HepG2 (cell line): ENCODE results near the gene CYP26B1. TPM values are rescaled to one million over a fixed set of nuclear protein-coding genes. Genes with fewer than 3 reads are reported as not detected.

Source experiments
- ATAC-seq: fragments of 200-7000 bp; cut with Tn5 transposase; 3 replicates; pipeline ENCODE4 v1.9.1; 2020; ENCODE audit warnings: mild to moderate bottlenecking, moderate library complexity
- BruUV-seq: library from RNA; stranded (reverse); fragments of 400-500 nt; replicated peaks from 2 replicates; lab custom pipeline; 2021; lab: Mats Ljungman, UMichigan
- CTCF ChIA-PET: fragments of 300-600 bp; formaldehyde crosslinking; extraction: SDS; loops from one replicate; lab custom pipeline; 2021; ENCODE audit warnings: low total read pairs, inconsistent platforms, low intra/inter-chr PET ratio; lab: Yijun Ruan, JAX
- POLR2A ChIA-PET: fragments of 350-600 bp; sonication (Branson Sonifier 250); formaldehyde crosslinking; loops from one replicate; lab custom pipeline; 2020; ENCODE audit warnings: antibody characterized with exemption, inconsistent platforms; lab: Yijun Ruan, JAX
- DNase-seq: peaks from one replicate; pipeline ENCODE4 v3.0.0-alpha.2; 2015; ENCODE audit warnings: low spot score
- FAIRE-seq: peaks from 3 replicates; lab custom pipeline; 2011; peaks lifted over from hg19 to GRCh38; lab: Jason Lieb, UNC
- H2AFZ ChIP-seq: one replicate; pipeline ENCODE4 v1.6.1; 2011; ENCODE audit warnings: low read length, inconsistent platforms
- H3K27ac ChIP-seq: fragments of 300-600 bp; 3 replicates; pipeline ENCODE4 v1.8.0; 2011; ENCODE audit warnings: mixed run types, mild to moderate bottlenecking, mixed read lengths, low read length, inconsistent platforms; ENCODE audit not compliant: insufficient read depth; ENCODE audit errors: extremely low read length
- H3K27me3 ChIP-seq, 2 experiments: fragments of 200-600 bp in 1 of 2; 2 replicates in 1 of 2; 3 replicates in 1 of 2; pipeline versions ENCODE4 v1.6.0 to v1.8.0; 2011; ENCODE audit warnings: low read length in 2 of 2, mild to moderate bottlenecking in 2 of 2, moderate library complexity in 2 of 2, inconsistent platforms in 1 of 2; ENCODE audit not compliant: insufficient read depth in 2 of 2, control insufficient read depth in 1 of 2
- H3K36me3 ChIP-seq, 2 experiments: fragments of 200-600 bp in 1 of 2; replicated peaks in 1 of 2; 2 replicates in 1 of 2; 3 replicates in 1 of 2; pipeline versions ENCODE4 v1.5.1 to v1.8.0; 2011; ENCODE audit warnings: low read length in 2 of 2, inconsistent platforms in 1 of 2; ENCODE audit not compliant: insufficient read depth in 2 of 2, control insufficient read depth in 1 of 2
- H3K4me1 ChIP-seq: 2 replicates; pipeline ENCODE4 v1.5.1; 2012; ENCODE audit warnings: low read length, inconsistent platforms; ENCODE audit not compliant: insufficient read depth
- H3K4me2 ChIP-seq: 2 replicates; pipeline ENCODE4 v1.6.0; 2011; ENCODE audit warnings: low read depth, low read length, inconsistent platforms
- H3K4me3 ChIP-seq, 3 experiments: fragments of 200-600 bp in 1 of 3; sonication (generic), shearing (Covaris generic) in 1 of 3; replicated peaks in 1 of 3; 2 replicates each; pipeline ENCODE4 v1.5.1; 2011 to 2016; ENCODE audit warnings: low read length in 3 of 3, inconsistent platforms in 2 of 3, low read depth in 2 of 3, mild to moderate bottlenecking in 2 of 3, control low read depth in 1 of 3, mixed read lengths in 1 of 3; ENCODE audit not compliant: insufficient read depth in 1 of 3
- H3K79me2 ChIP-seq: one replicate; pipeline ENCODE4 v1.6.1; 2011; ENCODE audit warnings: low read length, inconsistent platforms; ENCODE audit not compliant: insufficient read depth
- H3K9ac ChIP-seq: 2 replicates; pipeline ENCODE4 v1.6.0; 2011; ENCODE audit warnings: mild to moderate bottlenecking, low read depth, low read length, inconsistent platforms; ENCODE audit not compliant: insufficient read depth
- H3K9me3 ChIP-seq: 2 replicates; pipeline ENCODE4 v1.5.1; 2012; ENCODE audit warnings: mild to moderate bottlenecking, low read length
- H4K20me1 ChIP-seq: 2 replicates; pipeline ENCODE4 v1.6.0; 2011; ENCODE audit warnings: inconsistent platforms, mild to moderate bottlenecking, low read length, moderate library complexity; ENCODE audit not compliant: insufficient read depth
- DMAP1 ChIP-seq: IDR thresholded peaks from 2 replicates; pipeline ENCODE4 v1.6.1; 2016
- DMTF1 ChIP-seq: sonication (generic); formaldehyde crosslinking; IDR thresholded peaks from 2 replicates; pipeline ENCODE4 v1.4.0; 2020; ENCODE audit warnings: mild to moderate bottlenecking, missing genetic modification reagents
- FOXP1 ChIP-seq, 2 experiments: fragments of 450-650 bp in 1 of 2; IDR thresholded peaks; 2 replicates each; pipeline ENCODE4 v1.6.1; 2017 to 2018; ENCODE audit warnings: antibody characterized with exemption in 1 of 2
- HNRNPL ChIP-seq: fragments of 200-400 bp; formaldehyde crosslinking; IDR thresholded peaks from 2 replicates; pipeline ENCODE4 v1.6.1; 2017; ENCODE audit warnings: mild to moderate bottlenecking, low read depth, low read length
- KDM5B ChIP-seq: sonication (generic); formaldehyde crosslinking; IDR thresholded peaks from 2 replicates; pipeline ENCODE4 v1.4.0; 2020; ENCODE audit warnings: missing genetic modification reagents, mild to moderate bottlenecking, borderline replicate concordance
- MAFG ChIP-seq: sonication (generic); formaldehyde crosslinking; IDR thresholded peaks from 2 replicates; pipeline ENCODE4 v1.5.1; 2020; ENCODE audit warnings: mild to moderate bottlenecking, missing genetic modification reagents
- TCF12 ChIP-seq, 2 experiments: fragments of 450-650 bp in 1 of 2; sonication (generic) in 1 of 2; formaldehyde crosslinking in 1 of 2; IDR thresholded peaks; 2 replicates each; pipeline versions ENCODE4 v1.6.1 to v1.8.0; 2017 to 2022; ENCODE audit warnings: antibody characterized with exemption in 1 of 2, mild to moderate bottlenecking in 1 of 2, missing genetic modification reagents in 1 of 2, moderate library complexity in 1 of 2
- ZBTB1 ChIP-seq: sonication (generic); formaldehyde crosslinking; IDR thresholded peaks from 2 replicates; pipeline ENCODE4 v1.4.0; 2020; ENCODE audit warnings: missing genetic modification reagents, borderline replicate concordance
- ZBTB8A ChIP-seq: sonication (generic); formaldehyde crosslinking; IDR thresholded peaks from 2 replicates; pipeline ENCODE4 v1.4.0; 2020; ENCODE audit warnings: mild to moderate bottlenecking, low read depth, missing genetic modification reagents, borderline replicate concordance
- ZNF83 ChIP-seq: sonication (generic); formaldehyde crosslinking; IDR thresholded peaks from 2 replicates; pipeline ENCODE4 v1.4.0; 2020; ENCODE audit warnings: missing genetic modification reagents, mild to moderate bottlenecking, borderline replicate concordance
- WGBS: methylation state at CpG from one replicate; pipeline ENCODE4 v1.1.6; 2017; ENCODE audit warnings: low lambda C conversion rate; 5-methylcytosine and 5-hydroxymethylcytosine counted together
- in situ Hi-C: cut with HindIII; loops from 2 replicates; pipeline ENCODE4 v1.10.0; 2017; ENCODE audit warnings: low pct_unique_long_range_greater_than_20kb; ENCODE audit not compliant: extremely low pct_ligation_motif_present
- intact Hi-C: fragments of 100-400 bp; cut with micrococcal nuclease; formaldehyde crosslinking; loops from one replicate; pipeline ENCODE4 v1.10.0; 2022; ENCODE audit not compliant: unreplicated experiment
- polyA plus RNA-seq, 8 experiments: library from polyadenylated mRNA; depleted of rRNA in 3 of 8; stranded (reverse) in 7 of 8; unstranded in 1 of 8; fragments of >200 nt; fragmentation: Illumina TruSeq in 4 of 8; extraction: Trizol in 4 of 8; gene quantifications; 2 replicates each; pipeline versions ENCODE4 v1.2.1 to v1.2.3, GENCODE V29; 2011 to 2016; ENCODE audit warnings: low read depth in 4 of 8, missing spikeins in 1 of 8, mixed read lengths in 1 of 8; ENCODE audit not compliant: insufficient read depth in 1 of 8
- total RNA-seq, 5 experiments: library from RNA; depleted of rRNA; stranded (reverse); fragments of >200 nt; fragmentation: Illumina TruSeq; extraction: Trizol; gene quantifications; 2 replicates each; pipeline ENCODE4 v1.2.3, GENCODE V29; 2016; ENCODE audit warnings: low read depth in 1 of 5

Gene CYP26B1
- total and polyA plus RNA-seq, 2 of the 13 experiments (the other 11 are each of a cell fraction or from before 2014, with no cell fraction given): 0.05 to 0.07 TPM

DNA sequence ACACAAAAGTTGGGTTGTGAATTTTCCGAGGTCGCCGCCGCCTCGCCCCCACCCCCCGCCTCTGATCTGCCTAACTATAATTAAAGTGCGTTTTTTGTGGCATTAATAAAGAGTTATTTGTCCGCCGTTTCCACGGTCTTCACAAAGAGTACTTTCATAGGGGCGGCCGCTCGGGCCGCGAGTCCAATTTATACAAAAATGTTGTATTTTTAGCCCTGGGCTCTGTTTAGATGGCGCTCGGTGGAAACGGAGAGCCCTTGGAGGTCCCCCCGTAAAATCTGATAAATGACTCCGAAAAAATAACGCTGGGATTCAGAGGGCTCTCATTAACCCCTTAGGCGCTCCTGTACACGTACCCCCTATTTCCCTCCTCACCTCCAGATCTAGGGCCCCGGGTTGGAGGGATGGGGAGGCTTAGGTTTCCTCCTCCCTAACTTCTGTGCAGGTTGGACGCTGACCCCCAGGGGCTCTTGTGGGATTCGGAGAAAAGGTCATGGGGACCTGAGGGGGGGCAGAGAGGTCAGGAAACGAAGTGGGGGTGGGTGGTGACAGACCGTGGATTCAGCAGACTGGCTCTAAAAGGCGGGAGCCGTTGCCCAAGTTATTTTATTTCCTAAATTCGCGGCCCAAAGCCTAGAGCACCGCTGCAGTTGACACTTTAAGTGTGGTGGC, 1.9 kb downstream of the CYP26B1 start:
- ATAC-seq (no peak), DNase-seq (no peak), FAIRE-seq (no peak)
- H2AFZ ChIP-seq: no peak overlapping the region
- intact Hi-C loops (no loop called here), in situ Hi-C loops (loop anchor here (10.0 kb wide), 1 partner anchor 341 kb away; no protein-coding TSS in a partner anchor)
- peak overlapping the region in 2 of 3 experiments; percentile 63 to 67; a peak in 2 of 6 replicates for H3K4me3 ChIP-seq
- no TSS peak for BruUV-seq
- peaks cover 34 to 92% of the 10 kb centered on the region in 2 experiments for H3K27me3 ChIP-seq
- H3K4me2 ChIP-seq: peak overlapping the region; percentile 78
- POLR2A ChIA-PET: no interaction called here
- H4K20me1 ChIP-seq: peaks cover 14% of the 10 kb centered on the region; the same call in 1 of the 2 replicates
- no peak overlapping the region for H3K27ac ChIP-seq
- H3K79me2 ChIP-seq: no peaks in the 10 kb centered on the region
- 21% methylated on average over 33 of the region's 33 CpGs for WGBS
- H3K9ac ChIP-seq: no peak overlapping the region
- H3K4me1 ChIP-seq: peaks cover 37% of the 10 kb centered on the region
- H3K9me3 ChIP-seq: peaks cover 7% of the 10 kb centered on the region; the same call in 1 of the 2 replicates
- CTCF ChIA-PET: no interaction called here
- no peak for TF ChIP-seq ZNF83 (CRISPR knock-in tag)
- TF ChIP-seq DMTF1 (CRISPR knock-in tag): no peak
- TF ChIP-seq ZBTB1 (CRISPR knock-in tag): no peak
- TF ChIP-seq DMAP1 (CRISPR knock-in tag): no peak
- no peak for TF ChIP-seq ZBTB8A
- TF ChIP-seq HNRNPL: no peak
- no peak for TF ChIP-seq TCF12 (IDR thresholded peaks at IDR 0.05)
- no peak for TF ChIP-seq TCF12 (CRISPR knock-in tag; IDR thresholded peaks at IDR 0.05)
- no peak for TF ChIP-seq MAFG
- TF ChIP-seq KDM5B (CRISPR knock-in tag): no peak
- TF ChIP-seq FOXP1 (IDR thresholded peaks at IDR 0.05): no peak
- TF ChIP-seq FOXP1 (CRISPR knock-in tag; IDR thresholded peaks at IDR 0.05): no peak
- no peaks in the 10 kb centered on the region for H3K36me3 ChIP-seq
